ENCODE data around the gene SCYGR3. TPM values are rescaled to one million over a fixed set of nuclear protein-coding genes. Genes with fewer than 3 reads are reported as not detected.

Gene SCYGR3
- total RNA-seq, 1 donor from 2014 or later, result not detected

GRCh38 chr2:227615181-227615580, 541 bp upstream of the SCYGR3 start:
- Mint-ChIP-seq H3K4me1 (ENCODE audit: low read depth, unreplicated experiment) (peaks cover 13% of the 10 kb centered on the region), H3K36me3 (ENCODE audit: unreplicated experiment) (no peaks in the 10 kb centered on the region), H3K9me3 (ENCODE audit: unreplicated experiment) (peaks cover 2% of the 10 kb centered on the region), H3K27ac (ENCODE audit: unreplicated experiment) (no peak overlapping the region), H3K27me3 (ENCODE audit: unreplicated experiment) (peaks cover 6% of the 10 kb centered on the region), H3K4me3 (ENCODE audit: unreplicated experiment) (no peak overlapping the region)
- DNase-seq, result no peak
- TF ChIP-seq CTCF (IDR thresholded peaks at IDR 0.05; ENCODE audit: partially characterized antibody, unreplicated experiment), result no peak

- Mint-ChIP-seq H3K4me1 (ENCODE audit: low read depth, unreplicated experiment) (peaks cover 13% of the 10 kb centered on the region), H3K9me3 (ENCODE audit: unreplicated experiment) (peaks cover 2% of the 10 kb centered on the region), H3K36me3 (ENCODE audit: unreplicated experiment) (no peaks in the 10 kb centered on the region), H3K27me3 (ENCODE audit: unreplicated experiment) (peaks cover 6% of the 10 kb centered on the region), H3K27ac (ENCODE audit: unreplicated experiment) (no peak overlapping the region), H3K4me3 (ENCODE audit: unreplicated experiment) (no peak overlapping the region)
- no peak for TF ChIP-seq CTCF (IDR thresholded peaks at IDR 0.05; ENCODE audit: partially characterized antibody, unreplicated experiment)
- no peak for DNase-seq
Measured at GRCh38 chr2:227614246-227614645, 394 bp downstream of the SCYGR3 start.

- Mint-ChIP-seq H3K9me3 (ENCODE audit: unreplicated experiment) (peaks cover 2% of the 10 kb centered on the region), H3K27me3 (ENCODE audit: unreplicated experiment) (peaks cover 6% of the 10 kb centered on the region), H3K36me3 (ENCODE audit: unreplicated experiment) (no peaks in the 10 kb centered on the region), H3K27ac (ENCODE audit: unreplicated experiment) (no peak overlapping the region), H3K4me1 (ENCODE audit: low read depth, unreplicated experiment) (peaks cover 13% of the 10 kb centered on the region), H3K4me3 (ENCODE audit: unreplicated experiment) (no peak overlapping the region)
- no peak for TF ChIP-seq CTCF (IDR thresholded peaks at IDR 0.05; ENCODE audit: partially characterized antibody, unreplicated experiment)
- no peak for DNase-seq
Measured at GRCh38 chr2:227613272-227613660, 1.4 kb downstream of the SCYGR3 start.

- Mint-ChIP-seq H3K4me1 (ENCODE audit: low read depth, unreplicated experiment) (peaks cover 11% of the 10 kb centered on the region), H3K36me3 (ENCODE audit: unreplicated experiment) (no peaks in the 10 kb centered on the region), H3K27ac (ENCODE audit: unreplicated experiment) (no peak overlapping the region), H3K4me3 (ENCODE audit: unreplicated experiment) (no peak overlapping the region), H3K9me3 (ENCODE audit: unreplicated experiment) (peaks cover 2% of the 10 kb centered on the region), H3K27me3 (ENCODE audit: unreplicated experiment) (peaks cover 6% of the 10 kb centered on the region)
- TF ChIP-seq CTCF (IDR thresholded peaks at IDR 0.05; ENCODE audit: partially characterized antibody, unreplicated experiment), result no peak
- DNase-seq, result no peak
Measured at GRCh38 chr2:227612546-227613271, 1.9 kb downstream of the SCYGR3 start.

- Mint-ChIP-seq H3K9me3 (ENCODE audit: unreplicated experiment) (no peaks in the 10 kb centered on the region), H3K36me3 (ENCODE audit: unreplicated experiment) (no peaks in the 10 kb centered on the region)
Measured at GRCh38 chr2:227610123-227610522, 4.5 kb downstream of the SCYGR3 start.

More at GRCh38 chr2:227610123-227610522, 4.5 kb downstream of the SCYGR3 start:
- no peaks in the 10 kb centered on the region for H3K27me3 Mint-ChIP-seq (ENCODE audit: unreplicated experiment)
- H3K4me3 Mint-ChIP-seq (ENCODE audit: unreplicated experiment), result no peak overlapping the region
- H3K27ac Mint-ChIP-seq (ENCODE audit: unreplicated experiment), result no peak overlapping the region
- DNase-seq, result no peak
- TF ChIP-seq CTCF (IDR thresholded peaks at IDR 0.05; ENCODE audit: partially characterized antibody, unreplicated experiment), result no peak
- H3K4me1 Mint-ChIP-seq (ENCODE audit: low read depth, unreplicated experiment), result peaks cover 2% of the 10 kb centered on the region

Measured in glutamatergic neuron (in vitro differentiated cells).